Measurements from ENCODE around the gene AHNAK2.

Gene AHNAK2

DNA sequence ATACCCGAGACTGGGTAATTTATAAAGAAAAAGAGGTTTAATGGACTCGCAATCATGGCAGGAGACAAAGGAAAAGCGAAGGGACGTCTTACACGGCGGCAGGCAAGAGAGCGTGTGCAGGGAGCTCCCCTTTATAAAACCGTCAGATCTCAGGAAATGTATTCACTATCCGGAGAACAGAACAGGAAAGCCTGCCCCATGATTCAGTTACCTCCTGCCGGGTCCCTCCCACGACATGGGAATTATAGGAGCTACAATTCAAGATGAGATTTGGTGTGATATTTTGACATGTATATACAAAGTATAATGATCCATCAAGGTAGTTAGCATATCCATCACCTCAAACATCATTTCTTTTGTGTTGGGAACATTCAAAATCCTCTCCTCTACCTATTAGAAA lies 45.0 kb upstream of the AHNAK2 start:
- Histone ChIP-seq H3K4me2 (ENCODE audit: low read depth, low read length, poor library complexity, severe bottlenecking) (no peak overlapping the region), H3K4me3 (ENCODE audit: insufficient read depth, low read length, poor library complexity, severe bottlenecking) (no peak overlapping the region), H4K20me1 (ENCODE audit: low read depth, low read length) (peaks cover 8% of the 10 kb centered on the region; the same call in 1 of the 2 replicates), H3K27me3 (ENCODE audit: low read length) (no peaks in the 10 kb centered on the region), H3K27ac (ENCODE audit: low read depth, low read length) (no peak overlapping the region), H3K9me3 (ENCODE audit: insufficient read depth, low read length) (no peaks in the 10 kb centered on the region), H3K36me3 (ENCODE audit: low read length) (peaks cover 7% of the 10 kb centered on the region; the same call in 1 of the 2 replicates), H3K79me2 (ENCODE audit: insufficient read depth, low read length) (peaks cover 32% of the 10 kb centered on the region), H2AFZ (ENCODE audit: low read depth, low read length, severe bottlenecking) (no peak overlapping the region), H3F3A (ENCODE audit: insufficient read depth) (0 out of 2 replicates have a peak, but pooled peaks cover 12% of the 10 kb centered on the region), H3K9me2 (replicated peaks; ENCODE audit: insufficient read depth, low read length) (no peaks in the 10 kb centered on the region), H3K9ac (ENCODE audit: low read length) (no peak overlapping the region)
- no peak for TF ChIP-seq EZH2phosphoT487 (conservative IDR thresholded peaks at IDR 0.05; ENCODE audit: low read length)
- TF ChIP-seq, protein P1, sequence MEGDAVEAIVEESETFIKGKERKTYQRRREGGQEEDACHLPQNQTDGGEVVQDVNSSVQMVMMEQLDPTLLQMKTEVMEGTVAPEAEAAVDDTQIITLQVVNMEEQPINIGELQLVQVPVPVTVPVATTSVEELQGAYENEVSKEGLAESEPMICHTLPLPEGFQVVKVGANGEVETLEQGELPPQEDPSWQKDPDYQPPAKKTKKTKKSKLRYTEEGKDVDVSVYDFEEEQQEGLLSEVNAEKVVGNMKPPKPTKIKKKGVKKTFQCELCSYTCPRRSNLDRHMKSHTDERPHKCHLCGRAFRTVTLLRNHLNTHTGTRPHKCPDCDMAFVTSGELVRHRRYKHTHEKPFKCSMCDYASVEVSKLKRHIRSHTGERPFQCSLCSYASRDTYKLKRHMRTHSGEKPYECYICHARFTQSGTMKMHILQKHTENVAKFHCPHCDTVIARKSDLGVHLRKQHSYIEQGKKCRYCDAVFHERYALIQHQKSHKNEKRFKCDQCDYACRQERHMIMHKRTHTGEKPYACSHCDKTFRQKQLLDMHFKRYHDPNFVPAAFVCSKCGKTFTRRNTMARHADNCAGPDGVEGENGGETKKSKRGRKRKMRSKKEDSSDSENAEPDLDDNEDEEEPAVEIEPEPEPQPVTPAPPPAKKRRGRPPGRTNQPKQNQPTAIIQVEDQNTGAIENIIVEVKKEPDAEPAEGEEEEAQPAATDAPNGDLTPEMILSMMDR (IDR thresholded peaks at IDR 0.05; ENCODE audit: insufficient read depth, low read length, poor library complexity, severe bottlenecking): no peak

DNA sequence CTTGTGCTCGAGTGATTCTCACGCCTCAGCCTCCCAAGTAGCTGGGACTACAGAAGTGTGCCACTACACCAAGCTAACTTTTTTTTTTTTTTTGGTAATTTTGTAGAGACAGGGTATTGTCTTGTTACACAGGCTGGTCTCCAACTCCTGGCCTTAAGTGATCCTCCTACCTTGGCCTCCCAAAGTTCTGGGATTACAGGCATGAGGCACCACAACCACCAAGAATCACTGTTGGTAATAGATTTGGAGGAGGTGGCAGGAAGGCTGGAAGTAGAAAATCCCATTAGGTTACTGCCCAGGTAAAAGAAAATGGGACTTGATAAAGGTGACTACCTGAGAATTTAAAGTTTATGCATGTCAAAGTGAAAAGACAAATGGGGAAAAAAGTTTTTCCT lies 44.1 kb upstream of the AHNAK2 start:
- H3K9me2 ChIP-seq (replicated peaks; ENCODE audit: insufficient read depth, low read length): no peaks in the 10 kb centered on the region
- H3K36me3 ChIP-seq (ENCODE audit: low read length): peaks cover 7% of the 10 kb centered on the region; the same call in 1 of the 2 replicates
- H3K4me2 ChIP-seq (ENCODE audit: low read depth, low read length, poor library complexity, severe bottlenecking): peak overlapping the region; percentile 71
- H3K79me2 ChIP-seq (ENCODE audit: insufficient read depth, low read length): peaks cover 41% of the 10 kb centered on the region
- peaks cover 13% of the 10 kb centered on the region; the same call in 1 of the 2 replicates for H4K20me1 ChIP-seq (ENCODE audit: low read depth, low read length)
- no peaks in the 10 kb centered on the region for H3K9me3 ChIP-seq (ENCODE audit: insufficient read depth, low read length)
- 0 out of 2 replicates have a peak, but pooled peaks cover 12% of the 10 kb centered on the region for H3F3A ChIP-seq (ENCODE audit: insufficient read depth)
- no peak overlapping the region for H2AFZ ChIP-seq (ENCODE audit: low read depth, low read length, severe bottlenecking)
- peak overlapping the region; percentile 73 for H3K4me3 ChIP-seq (ENCODE audit: insufficient read depth, low read length, poor library complexity, severe bottlenecking)
- H3K9ac ChIP-seq (ENCODE audit: low read length): peak overlapping the region; percentile 83
- no peak overlapping the region for H3K27ac ChIP-seq (ENCODE audit: low read depth, low read length)
- no peaks in the 10 kb centered on the region for H3K27me3 ChIP-seq (ENCODE audit: low read length)
- no peak for TF ChIP-seq EZH2phosphoT487 (conservative IDR thresholded peaks at IDR 0.05; ENCODE audit: low read length)
- TF ChIP-seq, protein P1 (IDR thresholded peaks at IDR 0.05; ENCODE audit: insufficient read depth, low read length, poor library complexity, severe bottlenecking): no peak

DNA sequence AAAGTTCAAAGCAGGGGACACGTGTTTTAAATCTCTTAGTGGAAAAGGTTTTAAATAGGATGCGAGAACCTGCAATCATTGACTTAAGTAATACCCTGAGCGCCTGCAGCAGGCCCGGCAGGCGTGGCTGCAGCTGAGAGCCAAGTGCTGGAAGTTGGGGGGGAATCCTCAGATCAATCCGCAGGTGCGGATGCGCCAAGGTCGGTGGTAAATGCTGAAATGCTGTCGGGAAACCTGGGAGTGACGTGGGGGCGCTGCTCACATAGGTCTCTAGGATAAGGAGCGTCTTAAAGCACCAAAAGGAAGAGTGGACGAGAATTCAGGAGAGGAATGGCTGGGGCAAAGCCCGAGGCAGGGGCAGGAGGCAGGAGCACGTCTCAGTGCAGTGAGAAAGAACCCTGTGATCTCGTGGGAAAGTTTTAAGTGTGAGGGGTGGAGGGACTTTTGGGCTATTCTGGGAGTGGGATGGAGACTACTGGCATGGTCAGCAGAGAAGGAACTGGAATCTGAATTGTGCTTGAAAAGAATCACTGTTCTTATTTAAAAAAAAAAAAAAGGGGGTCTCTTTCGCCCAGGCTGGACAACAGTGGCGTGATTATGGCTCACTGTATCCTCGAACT lies 43.6 kb upstream of the AHNAK2 start:
- Histone ChIP-seq H3F3A (ENCODE audit: insufficient read depth) (peaks cover 12% of the 10 kb centered on the region; the same call in 1 of the 2 replicates), H4K20me1 (ENCODE audit: low read depth, low read length) (peaks cover 14% of the 10 kb centered on the region; the same call in 1 of the 2 replicates)

More for the DNA sequence above, 43.6 kb upstream of the AHNAK2 start:
- Histone ChIP-seq H3K9ac (ENCODE audit: low read length) (peak overlapping the region; percentile 83), H3K27ac (ENCODE audit: low read depth, low read length) (peak overlapping the region; percentile 27; the same call in 1 of the 2 replicates), H3K27me3 (ENCODE audit: low read length) (no peaks in the 10 kb centered on the region), H3K4me3 (ENCODE audit: insufficient read depth, low read length, poor library complexity, severe bottlenecking) (peak overlapping the region; percentile 73), H3K79me2 (ENCODE audit: insufficient read depth, low read length) (peaks cover 46% of the 10 kb centered on the region), H3K9me3 (ENCODE audit: insufficient read depth, low read length) (no peaks in the 10 kb centered on the region), H2AFZ (ENCODE audit: low read depth, low read length, severe bottlenecking) (peak overlapping the region; percentile 10), H3K9me2 (replicated peaks; ENCODE audit: insufficient read depth, low read length) (no peaks in the 10 kb centered on the region), H3K4me2 (ENCODE audit: low read depth, low read length, poor library complexity, severe bottlenecking) (peak overlapping the region; percentile 71), H3K36me3 (ENCODE audit: low read length) (peaks cover 7% of the 10 kb centered on the region; the same call in 1 of the 2 replicates)
- TF ChIP-seq, protein P1 (IDR thresholded peaks at IDR 0.05; ENCODE audit: insufficient read depth, low read length, poor library complexity, severe bottlenecking): peak; percentile 28
- TF ChIP-seq EZH2phosphoT487 (conservative IDR thresholded peaks at IDR 0.05; ENCODE audit: low read length): no peak
